Measurements from ENCODE around the gene MED9.
"Not testable (repeated sequence)": the region's sequence is repeated elsewhere in the genome, so short reads cannot be mapped to it uniquely, and the experiment has no call there.

The MED9 gene, protein sequence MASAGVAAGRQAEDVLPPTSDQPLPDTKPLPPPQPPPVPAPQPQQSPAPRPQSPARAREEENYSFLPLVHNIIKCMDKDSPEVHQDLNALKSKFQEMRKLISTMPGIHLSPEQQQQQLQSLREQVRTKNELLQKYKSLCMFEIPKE

DNA sequence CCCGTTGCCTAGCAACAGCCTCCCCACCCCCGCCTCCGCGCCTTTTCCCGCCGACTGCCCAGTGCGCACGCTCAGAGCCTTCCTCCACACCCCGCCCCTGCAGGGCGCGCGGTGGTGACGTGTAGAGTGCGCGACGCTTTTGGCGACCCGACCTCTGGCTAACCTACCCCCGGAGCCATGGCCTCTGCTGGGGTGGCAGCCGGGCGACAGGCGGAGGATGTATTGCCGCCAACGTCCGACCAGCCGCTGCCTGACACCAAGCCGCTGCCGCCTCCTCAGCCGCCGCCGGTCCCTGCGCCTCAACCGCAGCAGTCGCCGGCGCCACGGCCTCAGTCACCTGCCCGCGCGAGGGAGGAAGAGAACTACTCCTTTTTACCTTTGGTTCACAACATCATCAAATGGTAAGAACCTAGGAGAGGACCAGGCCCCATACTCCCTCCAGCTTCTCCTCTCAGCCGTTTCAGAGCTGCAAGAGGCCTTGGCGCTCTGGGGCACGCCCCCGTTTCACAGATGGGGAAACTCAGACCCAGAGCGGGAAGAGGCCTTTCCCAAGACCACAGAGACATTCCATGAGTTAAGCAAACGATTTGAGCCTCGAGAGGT is at the start of gene MED9:
Gene MED9 (plus strand): TSS at position 136 of the 603 bp plus-strand sequence. CDS start 42 bp downstream, at position 178.
- peak; percentile 93 for DNase-seq

DNA sequence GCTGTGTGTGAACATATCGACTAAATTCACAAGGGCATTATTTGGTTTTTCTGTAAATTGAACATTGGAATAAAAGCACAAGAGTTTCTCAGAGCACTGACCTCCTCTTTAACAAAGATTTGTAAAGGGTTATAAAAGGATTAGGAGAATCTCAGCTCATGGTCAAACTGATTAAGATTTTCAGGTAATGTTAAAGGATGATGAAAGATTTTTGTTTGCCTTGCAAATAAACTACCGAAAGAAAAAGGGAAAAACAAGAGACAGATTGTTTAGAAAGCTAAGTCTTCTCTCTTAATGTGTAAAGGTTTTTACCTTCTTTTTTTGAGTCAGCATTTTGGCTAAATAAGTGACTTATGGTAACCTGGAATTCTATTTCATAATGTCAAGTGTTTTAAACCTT is 47.6 kb upstream of the MED9 start:
- no peak for DNase-seq

DNA sequence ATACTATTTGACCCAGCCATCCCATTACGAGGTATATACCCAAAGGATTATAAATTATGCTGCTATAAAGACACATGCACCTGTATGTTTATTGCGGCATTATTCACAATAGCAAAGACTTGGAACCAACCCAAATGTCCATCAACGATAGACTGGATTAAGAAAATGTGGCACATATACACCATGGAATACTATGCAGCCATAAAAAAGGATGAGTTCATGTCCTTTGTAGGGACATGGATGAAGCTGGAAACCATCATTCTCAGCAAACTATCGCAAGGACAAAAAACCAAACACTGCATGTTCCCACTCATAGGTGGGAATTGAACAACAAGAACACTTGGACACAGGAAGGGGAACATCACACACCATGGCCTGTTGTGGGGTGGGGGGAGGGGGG is 45.9 kb upstream of the MED9 start:
- DNase-seq: not testable (repeated sequence)

GRCh38 chr17:17431605-17432004 is 45.2 kb upstream of the MED9 start:
- no peak for DNase-seq

DNA sequence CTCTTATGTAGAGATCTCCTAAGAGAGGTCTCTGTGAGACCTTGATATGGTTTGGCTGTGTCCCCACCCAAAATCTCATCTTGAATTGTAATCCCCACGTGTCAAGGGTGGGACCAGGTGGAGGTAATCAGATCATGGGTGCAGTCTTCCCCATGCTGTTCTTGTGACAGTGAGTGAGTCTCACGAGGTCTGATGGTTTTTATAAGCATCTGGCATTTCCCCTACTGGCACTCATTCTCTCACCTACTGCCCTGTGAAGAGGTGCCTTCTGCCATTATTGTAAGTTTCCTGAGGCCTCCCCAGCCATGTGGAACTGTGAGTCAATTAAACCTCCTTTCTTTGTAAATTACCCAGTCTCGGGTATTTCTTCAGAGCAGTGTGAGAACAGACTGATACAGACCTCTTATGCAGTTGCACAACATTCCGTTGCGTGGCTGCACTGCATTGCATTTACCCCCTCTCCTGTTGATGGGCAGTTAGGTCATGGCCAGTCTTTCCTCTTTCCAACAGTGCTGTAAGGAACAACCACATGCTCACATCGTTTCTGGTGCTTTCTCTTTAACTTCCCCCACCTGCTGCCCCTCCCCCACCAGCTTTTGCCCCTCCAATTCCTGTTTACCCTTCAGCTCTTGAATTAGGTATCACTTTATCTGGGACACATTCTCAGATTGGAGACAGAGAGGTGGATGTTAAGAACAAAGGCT is 43.6 kb upstream of the MED9 start:
- peak; percentile 93 for DNase-seq

- DNase-seq: no peak
Measured at GRCh38 chr17:17434477-17434876, 42.3 kb upstream of the MED9 start.

DNA sequence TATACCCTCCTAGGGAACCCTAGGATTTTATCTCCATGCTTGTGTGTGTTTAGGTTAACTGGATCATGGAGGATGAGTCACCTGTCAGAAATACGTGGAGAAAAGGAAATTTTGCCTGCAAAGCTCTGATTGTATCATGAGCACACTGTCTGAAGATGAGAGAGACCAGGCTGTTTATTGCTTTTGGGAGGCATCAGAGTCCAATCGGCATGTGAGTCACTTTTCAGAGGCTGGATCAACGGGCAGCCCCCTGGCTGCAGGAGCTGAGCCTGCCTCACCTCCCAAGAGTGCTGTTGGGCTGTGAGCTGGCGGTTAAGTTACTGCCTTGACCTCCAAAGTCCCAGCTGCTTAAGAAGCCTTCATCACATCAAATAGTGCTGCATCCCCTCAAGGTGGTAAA is 41.5 kb upstream of the MED9 start:
- no peak for DNase-seq

GRCh38 chr17:17437461-17437860 is 39.3 kb upstream of the MED9 start:
- DNase-seq: no peak

DNA sequence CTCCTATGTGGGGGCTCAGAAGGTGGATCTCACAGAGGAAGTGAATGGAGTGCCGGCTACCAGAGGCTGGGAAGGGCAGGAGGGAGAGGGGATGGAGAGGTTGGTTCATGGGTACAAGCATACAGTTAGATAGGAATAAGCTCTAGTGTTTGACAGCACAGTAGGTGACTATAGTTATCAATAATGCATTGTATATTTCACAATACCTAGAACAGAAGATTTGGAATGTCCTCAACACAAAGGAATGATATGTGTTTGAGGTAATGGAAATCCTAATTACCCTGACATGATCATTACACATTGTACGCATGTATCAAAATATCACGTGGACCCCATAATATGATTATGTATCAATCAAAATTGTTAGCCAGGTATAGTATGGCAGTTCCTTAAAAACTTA is 38.9 kb upstream of the MED9 start:
- no peak for DNase-seq

DNA sequence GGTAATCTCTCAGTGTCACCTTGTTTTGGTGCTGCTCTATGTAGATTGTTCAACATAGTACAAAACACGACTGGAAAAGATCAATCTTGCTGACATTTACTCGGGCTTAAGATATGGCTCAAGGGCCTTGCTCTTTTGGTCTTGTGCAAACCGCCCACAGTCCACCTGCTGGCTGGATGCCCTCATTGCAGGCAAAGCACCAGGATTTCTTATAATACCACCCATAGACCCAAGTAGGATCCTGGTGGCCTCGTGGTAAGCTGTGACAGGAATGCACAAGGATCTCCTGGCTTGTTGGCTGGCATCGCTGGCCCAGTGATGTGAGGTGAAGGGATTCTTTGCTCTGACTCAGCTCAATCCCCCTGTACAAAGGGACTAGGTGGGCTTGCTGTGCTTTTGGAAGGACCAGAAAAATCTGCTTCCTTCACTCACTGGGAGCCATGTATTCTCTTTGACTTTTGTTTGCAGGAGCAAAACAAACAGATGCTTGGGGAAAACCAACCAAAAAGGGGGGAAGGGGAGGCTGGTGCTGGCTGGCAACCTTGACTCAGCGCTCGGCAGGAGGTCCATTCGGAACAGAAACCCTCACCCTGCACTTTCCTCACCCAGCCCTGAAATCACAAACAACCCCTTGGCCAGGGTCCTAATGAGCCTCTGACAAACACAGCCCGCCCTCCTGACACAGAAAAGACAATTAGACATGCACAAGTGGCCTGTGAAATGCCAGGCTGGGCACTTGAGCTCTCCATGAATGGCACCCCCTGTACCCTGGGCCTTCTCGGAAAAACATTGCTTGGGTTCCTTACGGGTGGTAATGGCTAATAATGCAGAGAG is 36.6 kb upstream of the MED9 start:
- peak; percentile 78 for DNase-seq

GRCh38 chr17:17440938-17441675 is 35.7 kb upstream of the MED9 start:
- no peak for DNase-seq

DNA sequence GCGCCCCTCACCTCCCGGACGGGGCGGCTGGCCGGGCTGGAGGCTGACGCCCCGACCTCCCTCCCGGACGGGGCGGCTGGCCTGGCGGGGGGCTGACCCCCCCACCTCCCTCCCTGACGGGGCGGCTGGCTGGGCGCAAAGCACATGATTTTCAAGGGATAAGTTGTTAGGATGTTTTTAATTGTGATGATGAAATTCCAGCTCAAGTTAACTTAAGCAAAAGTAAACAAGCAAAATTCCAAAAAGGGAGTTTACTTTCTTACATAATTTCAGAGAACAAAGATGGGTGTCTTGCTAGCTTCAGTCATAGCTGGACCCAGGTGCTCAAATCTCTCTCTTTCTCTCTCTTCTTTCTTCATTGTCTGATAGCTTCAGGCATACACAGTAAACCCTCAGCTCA is 33.6 kb upstream of the MED9 start:
- no peak for DNase-seq

- no peak for DNase-seq
Measured at GRCh38 chr17:17445296-17445924, 31.4 kb upstream of the MED9 start.

GRCh38 chr17:17445925-17446665 is 30.7 kb upstream of the MED9 start:
- peak; percentile 48 for DNase-seq

GRCh38 chr17:17446666-17447155 is 30.1 kb upstream of the MED9 start:
- no peak for DNase-seq

- DNase-seq: no peak
Measured at GRCh38 chr17:17447264-17447663, 29.5 kb upstream of the MED9 start.

GRCh38 chr17:17448076-17448475 is 28.7 kb upstream of the MED9 start:
- no peak for DNase-seq

DNA sequence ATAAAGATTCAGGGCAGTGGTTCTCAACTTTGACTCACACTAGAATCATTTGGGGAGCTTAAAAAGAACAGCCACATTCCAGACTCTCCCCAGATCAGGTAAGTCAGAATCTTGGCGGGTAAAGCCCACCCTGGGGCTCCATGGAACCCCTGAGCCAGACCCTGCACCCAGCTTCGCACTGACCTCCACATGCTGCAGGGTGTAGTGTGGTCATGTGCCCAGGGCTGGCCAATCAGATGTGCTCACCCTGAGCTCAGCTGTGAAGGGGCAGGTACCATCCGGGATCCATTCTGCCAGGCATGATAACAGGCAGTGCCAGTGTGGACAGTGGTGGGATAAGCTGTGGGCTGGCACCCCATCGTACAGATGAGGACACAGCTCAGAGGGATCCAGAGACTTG is 28.1 kb upstream of the MED9 start:
- no peak for DNase-seq

DNA sequence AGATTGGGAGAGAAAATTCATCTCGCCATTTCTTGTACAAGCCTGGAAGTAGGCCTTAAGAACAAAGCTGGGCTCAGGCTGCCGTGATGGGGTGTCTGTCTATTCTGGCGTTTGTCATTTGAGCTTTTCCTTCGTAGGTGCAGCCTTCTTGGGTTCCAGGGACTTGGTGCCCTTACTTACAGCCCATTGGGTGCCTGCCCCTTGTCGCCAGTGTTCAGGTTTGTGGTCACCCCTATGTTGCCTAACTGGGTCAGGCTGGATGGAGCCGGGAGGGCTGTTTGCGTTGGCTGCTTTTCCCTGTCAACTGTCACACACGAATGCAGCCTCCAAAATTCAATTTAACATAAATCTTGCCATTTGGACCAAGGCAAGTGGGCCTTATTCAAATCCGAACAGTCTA is 23.7 kb upstream of the MED9 start:
- DNase-seq: no peak

- DNase-seq: no peak
Measured at GRCh38 chr17:17454276-17454675, 22.5 kb upstream of the MED9 start.

GRCh38 chr17:17454700-17455099 is 22.1 kb upstream of the MED9 start:
- DNase-seq: not testable (repeated sequence)
